Esophagus muscularis mucosa (tissue), 4 donors: ENCODE results near the gene NEURL3. TPM values are rescaled to one million over a fixed set of nuclear protein-coding genes. Genes with fewer than 3 reads are reported as not detected.

Experiments used
- DNase-seq: peaks from one replicate; pipeline ENCODE4 v3.0.0-alpha.2; 2017; ENCODE audit errors: extremely low spot score
- H3K27ac ChIP-seq, 4 donors: fragments of 200-600 bp; sonication (generic); replicated peaks in 1 of 4; 1 replicate in 3 of 4; 2 replicates in 1 of 4; pipeline ENCODE4 v1.5.1; 2016 to 2019; ENCODE audit warnings: mild to moderate bottlenecking in 1 of 4
- H3K27me3 ChIP-seq, 4 donors: fragments of 200-600 bp; sonication (generic); one replicate each; pipeline versions ENCODE4 v1.5.1 to v1.6.0; 2016 to 2019
- H3K36me3 ChIP-seq, 4 donors: fragments of 200-600 bp; sonication (generic); one replicate each; pipeline ENCODE4 v1.5.1; 2016 to 2019
- H3K4me1 ChIP-seq, 4 donors: fragments of 200-600 bp; sonication (generic); one replicate each; pipeline ENCODE4 v1.5.1; 2016 to 2019
- H3K4me3 ChIP-seq, 4 donors: fragments of 200-600 bp; sonication (generic); 1 replicate in 2 of 4; 2 replicates in 2 of 4; pipeline ENCODE4 v1.5.1; 2016 to 2019; ENCODE audit warnings: mild to moderate bottlenecking in 4 of 4, moderate library complexity in 1 of 4
- H3K9me3 ChIP-seq, 4 donors: fragments of 200-600 bp; sonication (generic); 1 replicate in 3 of 4; 2 replicates in 1 of 4; pipeline ENCODE4 v1.5.1; 2016 to 2019
- CTCF ChIP-seq, 3 experiments: fragments of 200-600 bp in 2 of 3; fragments of 450-650 bp in 1 of 3; sonication (generic) in 2 of 3; IDR thresholded peaks; one replicate each; pipeline ENCODE4 v1.5.1; 2017 to 2019; ENCODE audit warnings: antibody characterized with exemption in 3 of 3, mild to moderate bottlenecking in 2 of 3, moderate library complexity in 1 of 3
- EP300 ChIP-seq: sonication (generic); formaldehyde crosslinking; IDR thresholded peaks from one replicate; pipeline ENCODE4 v1.6.1; 2017; ENCODE audit warnings: antibody characterized with exemption
- POLR2A ChIP-seq: fragments of 450-650 bp; IDR thresholded peaks from one replicate; pipeline ENCODE4 v1.6.1; 2017; ENCODE audit warnings: antibody characterized with exemption, moderate library complexity, mild to moderate bottlenecking, low read depth
- POLR2AphosphoS5 ChIP-seq, 2 donors: sonication (generic); formaldehyde crosslinking; IDR thresholded peaks; one replicate each; pipeline ENCODE4 v1.6.1; 2017; ENCODE audit warnings: antibody characterized with exemption in 2 of 2
- WGBS: methylation state at CpG from one replicate; pipeline ENCODE4 v1.1.5; 2018; 5-methylcytosine and 5-hydroxymethylcytosine counted together
- intact Hi-C: fragments of 100-400 bp; cut with DNase I; formaldehyde crosslinking; loops from one replicate; pipeline ENCODE4 v1.15.1; 2023
- total RNA-seq, 4 donors: library from RNA; depleted of rRNA; stranded (reverse); fragments of >200 nt; gene quantifications; one replicate each; pipeline versions ENCODE4 v1.1.0 to v1.2.1, GENCODE V29; 2016

Gene NEURL3
- total RNA-seq, 4 donors from 2014 or later: not detected

- Histone ChIP-seq H3K36me3 (peaks cover 0 to 6% (median 3%) of the 10 kb centered on the region in 4 donors), H3K27ac (peak overlapping the region; percentile 97 to 100 (median 99)), H3K4me3 (peak overlapping the region; percentile 80 to 98 (median 92)), H3K9me3 (no peaks in the 10 kb centered on the region), H3K4me1 (peaks cover 74 to 92% (median 91%) of the 10 kb centered on the region in 4 donors), H3K27me3 (no peaks in the 10 kb centered on the region)
- TF ChIP-seq CTCF (IDR thresholded peaks at IDR 0.05): no peak
- TF ChIP-seq POLR2AphosphoS5 (IDR thresholded peaks at IDR 0.05): peak in 1 of 2 donors; percentile 47
- 1% methylated on average over 34 of the region's 61 CpGs for WGBS
- intact Hi-C loops: no loop called here
- DNase-seq: no peak
These were observed 32.0 kb upstream of the NEURL3 start for GRCh38 chr2:96537066-96537733.

- intact Hi-C loops: no loop called here
- H3K27me3 ChIP-seq: no peaks in the 10 kb centered on the region
- 4% methylated on average over 16 of the region's 69 CpGs for WGBS
- H3K27ac ChIP-seq: peak within 1 kb of the TSS; percentile 97 to 100 (median 99)
- H3K4me1 ChIP-seq: peaks cover 75 to 92% (median 90%) of the 10 kb centered on the region in 4 donors
- peak within 1 kb of the TSS; percentile 80 to 98 (median 92) for H3K4me3 ChIP-seq
- H3K36me3 ChIP-seq: peaks cover 0 to 4% (median 0%) of the 10 kb centered on the region in 4 donors
- TF ChIP-seq EP300 (no peak), POLR2AphosphoS5 (IDR thresholded peaks at IDR 0.05) (peak; percentile 94 to 98), CTCF (IDR thresholded peaks at IDR 0.05) (peak; percentile 31 to 61 (median 50)), POLR2A (peak; percentile 98)
- no peaks in the 10 kb centered on the region for H3K9me3 ChIP-seq
- peak; percentile 98 for DNase-seq
These were observed 31.4 kb upstream of the NEURL3 start, which contains the start of gene ARID5A for GRCh38 chr2:96536445-96537065. TSS of gene ARID5A (plus strand) at chr2:96536752. CDS start at chr2:96536827, 75 bp downstream.

GRCh38 chr2:96535331-96535730, 30.2 kb upstream of the NEURL3 start:
- Histone ChIP-seq H3K36me3 (no peaks in the 10 kb centered on the region), H3K27me3 (no peaks in the 10 kb centered on the region), H3K27ac (peak overlapping the region; percentile 93 to 100 (median 98)), H3K4me1 (peaks cover 74 to 92% (median 86%) of the 10 kb centered on the region in 4 donors), H3K9me3 (no peaks in the 10 kb centered on the region), H3K4me3 (no peak overlapping the region)
- intact Hi-C loops: no loop called here
- TF ChIP-seq EP300: no peak
- no peak for TF ChIP-seq CTCF (IDR thresholded peaks at IDR 0.05)
- no peak for TF ChIP-seq POLR2A
- no peak for TF ChIP-seq POLR2AphosphoS5 (IDR thresholded peaks at IDR 0.05)
- WGBS: 84% methylated on average over 3 of the region's 4 CpGs
- no peak for DNase-seq

- Histone ChIP-seq H3K9me3 (no peaks in the 10 kb centered on the region), H3K4me3 (no peak overlapping the region), H3K27ac (peak overlapping the region; percentile 93 to 100 (median 98)), H3K27me3 (no peaks in the 10 kb centered on the region), H3K4me1 (peaks cover 74 to 92% (median 85%) of the 10 kb centered on the region in 4 donors), H3K36me3 (no peaks in the 10 kb centered on the region)
- no peak for DNase-seq
- WGBS: 41% methylated on average over 4 of the region's 5 CpGs
- TF ChIP-seq EP300 (no peak), POLR2AphosphoS5 (IDR thresholded peaks at IDR 0.05) (no peak), POLR2A (no peak)
- intact Hi-C loops: no loop called here
These were observed 29.6 kb upstream of the NEURL3 start for GRCh38 chr2:96534701-96535181.

- 37% methylated on average over 4 of the region's 4 CpGs for WGBS
- peak overlapping the region; percentile 93 to 100 (median 98) for H3K27ac ChIP-seq
- TF ChIP-seq POLR2AphosphoS5 (IDR thresholded peaks at IDR 0.05) (no peak), CTCF (IDR thresholded peaks at IDR 0.05) (no peak), POLR2A (no peak), EP300 (no peak)
- no peak for DNase-seq
- H3K9me3 ChIP-seq: no peaks in the 10 kb centered on the region
- H3K36me3 ChIP-seq: no peaks in the 10 kb centered on the region
- peak overlapping the region in 2 of 4 donors; percentile 8 to 19 for H3K4me3 ChIP-seq
- H3K27me3 ChIP-seq: no peaks in the 10 kb centered on the region
- peaks cover 74 to 92% (median 85%) of the 10 kb centered on the region in 4 donors for H3K4me1 ChIP-seq
- intact Hi-C loops: no loop called here
These were observed 29.0 kb upstream of the NEURL3 start for GRCh38 chr2:96534141-96534540.
